Measurements from ENCODE around the gene LRSAM1. TPM values are rescaled to one million over a fixed set of nuclear protein-coding genes. Genes with fewer than 3 reads are reported as not detected.
A peak's percentile ranks its signal among the peaks of the same experiment; 100 is the strongest.

LRSAM1 gene
- total RNA-seq, 4 donors from 2014 or later = 8.0 to 16.2 (median 12.9) TPM

- no peak for TF ChIP-seq POLR2A (IDR thresholded peaks at IDR 0.05)
- TF ChIP-seq CTCF (IDR thresholded peaks at IDR 0.05) = no peak
- peak overlapping the region; percentile 3 to 72 (median 34) for H3K27ac ChIP-seq
- peaks cover 31 to 100% (median 33%) of the 10 kb centered on the region in 3 donors for H3K36me3 ChIP-seq
- WGBS, 2 donors = 76 to 94% methylated on average over 3 to 8 of the region's 14 CpGs
- no peak overlapping the region for H3K4me3 ChIP-seq
- intact Hi-C loops (cut with DNase I) = no loop called here
- H3K27me3 ChIP-seq = no peaks in the 10 kb centered on the region
- DNase-seq = no peak
- H3K9me3 ChIP-seq = peaks cover 0 to 9% (median 6%) of the 10 kb centered on the region in 3 donors
- H3K4me1 ChIP-seq = peaks cover 14 to 86% (median 26%) of the 10 kb centered on the region in 3 donors
Observed at GRCh38 chr9:127530206-127530941, 79.1 kb downstream of the LRSAM1 start.

- TF ChIP-seq CTCF (IDR thresholded peaks at IDR 0.05) (no peak), POLR2A (IDR thresholded peaks at IDR 0.05) (no peak)
- Histone ChIP-seq H3K36me3 (peaks cover 18 to 100% (median 27%) of the 10 kb centered on the region in 3 donors), H3K4me1 (peaks cover 27 to 95% (median 39%) of the 10 kb centered on the region in 3 donors)
Observed at GRCh38 chr9:127531676-127532075, 80.4 kb downstream of the LRSAM1 start.

GRCh38 chr9:127534250-127534906 is 83.1 kb downstream of the LRSAM1 start:
- H3K9me3 ChIP-seq = no peaks in the 10 kb centered on the region
- TF ChIP-seq POLR2A (IDR thresholded peaks at IDR 0.05) = no peak
- peak in 1 of 6 experiments; percentile 12 for TF ChIP-seq CTCF (IDR thresholded peaks at IDR 0.05)
- intact Hi-C loops (cut with DNase I) = no loop called here
- H3K27ac ChIP-seq = peak overlapping the region; percentile 84 to 93 (median 88)
- 24 to 43% methylated on average over 2 of the region's 4 CpGs for WGBS, 2 donors
- peaks cover 50 to 95% (median 51%) of the 10 kb centered on the region in 3 donors for H3K4me1 ChIP-seq
- no peaks in the 10 kb centered on the region for H3K27me3 ChIP-seq
- no peak overlapping the region for H3K4me3 ChIP-seq
- peaks cover 5 to 77% (median 16%) of the 10 kb centered on the region in 3 donors for H3K36me3 ChIP-seq
- DNase-seq = no peak

More at GRCh38 chr9:127531676-127532075, 80.4 kb downstream of the LRSAM1 start:
- Histone ChIP-seq H3K27me3 (no peaks in the 10 kb centered on the region), H3K9me3 (no peaks in the 10 kb centered on the region), H3K27ac (peak overlapping the region in 1 of 4 donors; percentile 17), H3K4me3 (no peak overlapping the region)
- 58 to 68% methylated on average over 12 to 13 of the region's 13 CpGs for WGBS, 2 donors
- intact Hi-C loops (cut with DNase I) = no loop called here
- DNase-seq = no peak

- DNase-seq = no peak
- intact Hi-C loops (cut with DNase I) = no loop called here
- Histone ChIP-seq H3K4me1 (peaks cover 55 to 95% (median 55%) of the 10 kb centered on the region in 3 donors), H3K27me3 (no peaks in the 10 kb centered on the region), H3K27ac (peak overlapping the region; percentile 84 to 93 (median 88)), H3K36me3 (peaks cover 5 to 72% (median 16%) of the 10 kb centered on the region in 3 donors), H3K9me3 (no peaks in the 10 kb centered on the region), H3K4me3 (no peak overlapping the region)
- 15 to 22% methylated on average over 3 to 5 of the region's 12 CpGs for WGBS, 2 donors
- TF ChIP-seq CTCF (IDR thresholded peaks at IDR 0.05) (no peak), POLR2A (IDR thresholded peaks at IDR 0.05) (no peak)
Observed at GRCh38 chr9:127534931-127535330, 83.6 kb downstream of the LRSAM1 start.

GRCh38 chr9:127535396-127535795 is 84.1 kb downstream of the LRSAM1 start:
- WGBS, 2 donors = 61 to 64% methylated on average over 2 to 4 of the region's 6 CpGs
- intact Hi-C loops (cut with DNase I) = no loop called here

More at GRCh38 chr9:127535396-127535795, 84.1 kb downstream of the LRSAM1 start:
- Histone ChIP-seq H3K27me3 (no peaks in the 10 kb centered on the region), H3K27ac (peak overlapping the region; percentile 84 to 93 (median 88)), H3K36me3 (peaks cover 5 to 67% (median 13%) of the 10 kb centered on the region in 3 donors), H3K4me3 (no peak overlapping the region), H3K9me3 (no peaks in the 10 kb centered on the region), H3K4me1 (peaks cover 60 to 95% (median 60%) of the 10 kb centered on the region in 3 donors)
- TF ChIP-seq CTCF (IDR thresholded peaks at IDR 0.05) (no peak), POLR2A (IDR thresholded peaks at IDR 0.05) (no peak)
- no peak for DNase-seq

All from esophagus squamous epithelium (tissue), 5 donors.